CD14-positive monocyte (primary cell): Measurements from ENCODE around the gene NUPR1. TPM values are rescaled to one million over a fixed set of nuclear protein-coding genes. Genes with fewer than 3 reads are reported as not detected.

ENCODE experiments used
- DNase-seq, 3 donors: peaks; one replicate each; pipeline ENCODE4 v3.0.0-alpha.2; 2011 to 2022
- H2AFZ ChIP-seq: 2 replicates; pipeline ENCODE4 v1.6.0; 2012; ENCODE audit warnings: mild to moderate bottlenecking, low read depth, low read length, inconsistent platforms; ENCODE audit not compliant: insufficient read depth, poor library complexity, severe bottlenecking
- H3K27ac ChIP-seq, 2 donors: 1 replicate in 1 of 2; 2 replicates in 1 of 2; pipeline ENCODE4 v1.5.1; 2012 to 2013; ENCODE audit warnings: low read length in 2 of 2, control low read depth in 1 of 2, inconsistent platforms in 1 of 2, low read depth in 1 of 2, mild to moderate bottlenecking in 1 of 2
- H3K27me3 ChIP-seq, 2 donors: one replicate each; pipeline versions ENCODE4 v1.6.0 to v1.6.1; 2011 to 2013; ENCODE audit warnings: low read length in 2 of 2; ENCODE audit not compliant: control insufficient read depth in 2 of 2, insufficient read depth in 2 of 2
- H3K36me3 ChIP-seq, 2 donors: replicated peaks in 1 of 2; 1 replicate in 1 of 2; 2 replicates in 1 of 2; pipeline versions ENCODE4 v1.5.1 to v1.6.1; 2012 to 2013; ENCODE audit warnings: low read length in 2 of 2, control low read depth in 1 of 2, inconsistent platforms in 1 of 2, mild to moderate bottlenecking in 1 of 2; ENCODE audit not compliant: insufficient read depth in 2 of 2, control insufficient read depth in 1 of 2
- H3K4me1 ChIP-seq, 2 donors: 1 replicate in 1 of 2; 2 replicates in 1 of 2; pipeline versions ENCODE4 v1.5.1 to v1.6.1; 2012 to 2013; ENCODE audit warnings: low read length in 2 of 2, control low read depth in 1 of 2, inconsistent platforms in 1 of 2, mild to moderate bottlenecking in 1 of 2, moderate library complexity in 1 of 2; ENCODE audit not compliant: insufficient read depth in 2 of 2, control insufficient read depth in 1 of 2
- H3K4me2 ChIP-seq: replicated peaks from 2 replicates; pipeline ENCODE3; 2012; ENCODE audit warnings: low read length, moderate library complexity, mild to moderate bottlenecking; ENCODE audit not compliant: poor library complexity, severe bottlenecking; ENCODE audit errors: extremely low read depth
- H3K4me3 ChIP-seq, 3 experiments: fragments of 200-600 bp in 1 of 3; sonication (generic) in 1 of 3; replicated peaks in 1 of 3; 1 replicate in 2 of 3; 2 replicates in 1 of 3; pipeline ENCODE4 v1.5.1; 2011 to 2013; ENCODE audit warnings: low read length in 3 of 3, mild to moderate bottlenecking in 3 of 3, control low read depth in 2 of 3, low read depth in 2 of 3, inconsistent platforms in 1 of 3, moderate library complexity in 1 of 3
- H3K79me2 ChIP-seq: 2 replicates; pipeline ENCODE4 v1.6.0; 2012; ENCODE audit warnings: mild to moderate bottlenecking, control low read depth, inconsistent platforms, low read length, moderate library complexity; ENCODE audit not compliant: insufficient read depth
- H3K9ac ChIP-seq: 2 replicates; pipeline ENCODE4 v1.6.0; 2017; ENCODE audit warnings: low read length, mild to moderate bottlenecking; ENCODE audit not compliant: insufficient read depth, poor library complexity, severe bottlenecking
- H3K9me3 ChIP-seq, 2 donors: replicated peaks in 1 of 2; 1 replicate in 1 of 2; 2 replicates in 1 of 2; pipeline versions ENCODE4 v1.5.1 to v1.6.1; 2012 to 2013; ENCODE audit warnings: low read length in 2 of 2, control low read depth in 1 of 2; ENCODE audit not compliant: control insufficient read depth in 1 of 2, insufficient read depth in 1 of 2
- H4K20me1 ChIP-seq: 2 replicates; pipeline ENCODE4 v1.6.0; 2012; ENCODE audit warnings: mild to moderate bottlenecking, low read length, control low read depth, moderate library complexity; ENCODE audit not compliant: insufficient read depth
- H3K27ac Mint-ChIP-seq, 7 donors: one replicate each; pipeline ENCODE4 v1.8.0; 2020; ENCODE audit warnings: mild to moderate bottlenecking in 7 of 7, mixed read lengths in 7 of 7, moderate library complexity in 6 of 7, inconsistent platforms in 2 of 7
- H3K27me3 Mint-ChIP-seq, 3 donors: one replicate each; pipeline ENCODE4 v1.8.0; 2021 to 2022; ENCODE audit warnings: low read depth in 3 of 3, mild to moderate bottlenecking in 3 of 3, mixed read lengths in 3 of 3, moderate library complexity in 3 of 3, inconsistent platforms in 1 of 3
- H3K36me3 Mint-ChIP-seq, 2 donors: one replicate each; pipeline ENCODE4 v1.8.0; 2020; ENCODE audit warnings: mixed read lengths in 2 of 2, inconsistent platforms in 1 of 2, mild to moderate bottlenecking in 1 of 2
- H3K4me1 Mint-ChIP-seq: one replicate; pipeline ENCODE4 v1.8.0; 2020; ENCODE audit warnings: mild to moderate bottlenecking, mixed read lengths
- H3K4me3 Mint-ChIP-seq, 2 donors: one replicate each; pipeline ENCODE4 v1.8.0; 2020; ENCODE audit warnings: mild to moderate bottlenecking in 2 of 2, mixed read lengths in 2 of 2, moderate library complexity in 1 of 2
- H3K9me3 Mint-ChIP-seq, 7 donors: one replicate each; pipeline ENCODE4 v1.8.0; 2020 to 2022; ENCODE audit warnings: mixed read lengths in 7 of 7, mild to moderate bottlenecking in 6 of 7, moderate library complexity in 6 of 7, inconsistent platforms in 2 of 7
- WGBS: methylation state at CpG from one replicate; pipeline ENCODE4 v1.1.5; 2013; ENCODE audit warnings: missing lambda C conversion rate; ENCODE audit not compliant: insufficient coverage; 5-methylcytosine and 5-hydroxymethylcytosine counted together
- intact Hi-C, 2 donors: fragments of 100-400 bp; cut with micrococcal nuclease; formaldehyde crosslinking; loops; one replicate each; pipeline versions ENCODE4 v1.15.0 to v1.15.1; 2023
- polyA plus RNA-seq, 3 donors: library from polyadenylated mRNA; depleted of rRNA in 1 of 3; unstranded in 2 of 3; stranded (reverse) in 1 of 3; fragments of 300-500 nt in 2 of 3; fragments of >200 nt in 1 of 3; fragmentation: Illumina TruSeq in 2 of 3; gene quantifications; 1 replicate in 2 of 3; 2 replicates in 1 of 3; pipeline ENCODE4 v1.2.3, GENCODE V29; 2012 to 2021
- TF ChIP-seq, protein P1 (sequence below): fragments of 200-600 bp; IDR thresholded peaks from one replicate; pipeline ENCODE4 v1.8.0; 2022; ENCODE audit warnings: antibody characterized with exemption, mild to moderate bottlenecking

The NUPR1 gene
- polyA plus RNA-seq, 3 donors = 0.01 to 1.9 TPM; not detected in 1

- Histone ChIP-seq H3K9me3 (no peaks in the 10 kb centered on the region), H3K79me2 (peaks cover 71% of the 10 kb centered on the region), H4K20me1 (peaks cover 46% of the 10 kb centered on the region), H2AFZ (peak overlapping the region; percentile 29), H3K36me3 (peaks cover 34 to 40% of the 10 kb centered on the region in 2 donors), H3K4me1 (peaks cover 52 to 77% of the 10 kb centered on the region in 2 donors), H3K27me3 (no peaks in the 10 kb centered on the region), H3K9ac (peak overlapping the region; percentile 90), H3K27ac (peak overlapping the region; percentile 99), H3K4me2 (peak overlapping the region; percentile 100), H3K4me3 (peak overlapping the region; percentile 64 to 100 (median 66))
- peak overlapping the region; percentile 89 to 99 for H3K4me3 Mint-ChIP-seq
- peaks cover 0 to 1% (median 0%) of the 10 kb centered on the region in 3 donors for H3K27me3 Mint-ChIP-seq
- DNase-seq = peak; percentile 20 to 56 (median 37)
- WGBS = 61% methylated on average over 12 of the region's 13 CpGs
- peaks cover 0 to 1% (median 0%) of the 10 kb centered on the region in 7 donors for H3K9me3 Mint-ChIP-seq
- H3K36me3 Mint-ChIP-seq = peaks cover 37 to 45% of the 10 kb centered on the region in 2 donors
- TF ChIP-seq, protein P1, sequence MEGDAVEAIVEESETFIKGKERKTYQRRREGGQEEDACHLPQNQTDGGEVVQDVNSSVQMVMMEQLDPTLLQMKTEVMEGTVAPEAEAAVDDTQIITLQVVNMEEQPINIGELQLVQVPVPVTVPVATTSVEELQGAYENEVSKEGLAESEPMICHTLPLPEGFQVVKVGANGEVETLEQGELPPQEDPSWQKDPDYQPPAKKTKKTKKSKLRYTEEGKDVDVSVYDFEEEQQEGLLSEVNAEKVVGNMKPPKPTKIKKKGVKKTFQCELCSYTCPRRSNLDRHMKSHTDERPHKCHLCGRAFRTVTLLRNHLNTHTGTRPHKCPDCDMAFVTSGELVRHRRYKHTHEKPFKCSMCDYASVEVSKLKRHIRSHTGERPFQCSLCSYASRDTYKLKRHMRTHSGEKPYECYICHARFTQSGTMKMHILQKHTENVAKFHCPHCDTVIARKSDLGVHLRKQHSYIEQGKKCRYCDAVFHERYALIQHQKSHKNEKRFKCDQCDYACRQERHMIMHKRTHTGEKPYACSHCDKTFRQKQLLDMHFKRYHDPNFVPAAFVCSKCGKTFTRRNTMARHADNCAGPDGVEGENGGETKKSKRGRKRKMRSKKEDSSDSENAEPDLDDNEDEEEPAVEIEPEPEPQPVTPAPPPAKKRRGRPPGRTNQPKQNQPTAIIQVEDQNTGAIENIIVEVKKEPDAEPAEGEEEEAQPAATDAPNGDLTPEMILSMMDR = no peak
- H3K27ac Mint-ChIP-seq = peak overlapping the region; percentile 99 to 100 (median 100)
- peaks cover 66% of the 10 kb centered on the region for H3K4me1 Mint-ChIP-seq
- intact Hi-C loops = loop anchor here in 1 of 2 donors (5.0 kb wide), 1 partner anchor 52 kb away; no protein-coding TSS in a partner anchor
These were observed 43.5 kb downstream of the NUPR1 start for GRCh38 chr16:28495098-28495793.

DNA sequence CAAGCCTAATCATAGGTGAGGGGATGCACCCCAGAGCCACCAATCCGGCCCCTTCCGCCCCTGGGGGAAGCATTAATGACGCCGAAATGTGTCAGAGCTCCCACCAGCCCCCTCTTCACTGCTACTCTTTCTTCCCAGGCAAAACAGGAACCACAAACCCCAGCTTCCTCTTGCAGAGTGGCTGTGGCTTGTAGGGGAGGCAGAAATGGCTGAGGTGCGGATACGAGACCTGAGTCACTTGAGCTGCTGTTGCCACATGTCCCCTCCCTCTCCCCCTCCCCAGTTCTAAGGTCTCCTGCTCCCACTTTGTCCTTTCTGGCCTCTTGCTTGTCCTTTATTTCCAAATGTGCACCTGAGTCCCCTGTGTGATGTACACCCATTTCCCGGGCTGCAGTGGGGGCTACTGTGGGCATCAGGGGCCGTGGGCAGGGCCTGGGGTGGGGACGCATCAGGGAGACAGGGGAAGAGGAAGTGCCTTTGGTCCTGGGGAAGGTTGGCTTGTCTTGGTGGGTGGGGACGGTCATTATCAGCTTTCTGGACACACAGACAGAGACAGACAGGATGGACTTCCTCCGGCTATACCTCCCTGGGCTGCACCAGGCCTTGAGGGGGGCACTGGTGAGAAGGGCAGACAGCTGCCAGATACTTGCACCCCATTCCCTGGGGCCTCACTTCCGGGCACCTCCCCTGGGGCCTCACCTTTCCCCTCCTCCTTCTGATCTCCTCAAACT, 44.5 kb downstream of the NUPR1 start, which contains the start of gene APOBR:
TSS of gene APOBR (plus strand) at position 523 of the 731 bp plus-strand sequence. CDS start at position 562, 39 bp downstream.
- H3K27ac Mint-ChIP-seq = peak within 1 kb of the TSS; percentile 99 to 100 (median 100)
- Histone ChIP-seq H4K20me1 (peaks cover 43% of the 10 kb centered on the region), H2AFZ (peak within 1 kb of the TSS; percentile 67), H3K4me1 (peaks cover 58 to 76% of the 10 kb centered on the region in 2 donors), H3K27ac (peak within 1 kb of the TSS; percentile 99), H3K9me3 (no peaks in the 10 kb centered on the region), H3K36me3 (peaks cover 29 to 37% of the 10 kb centered on the region in 2 donors), H3K27me3 (no peaks in the 10 kb centered on the region), H3K79me2 (peaks cover 80% of the 10 kb centered on the region), H3K4me2 (peak within 1 kb of the TSS; percentile 100), H3K9ac (peak within 1 kb of the TSS; percentile 90), H3K4me3 (peak within 1 kb of the TSS; percentile 64 to 100 (median 66))
- TF ChIP-seq, protein P1 = no peak
- peaks cover 32 to 42% of the 10 kb centered on the region in 2 donors for H3K36me3 Mint-ChIP-seq
- intact Hi-C loops = loop anchor here in 1 of 2 donors (5.0 kb wide), 1 partner anchor 58 kb away; the partner anchor contains the start of gene SGF29
- peak within 1 kb of the TSS; percentile 89 to 99 for H3K4me3 Mint-ChIP-seq
- H3K9me3 Mint-ChIP-seq = peaks cover 0 to 1% (median 0%) of the 10 kb centered on the region in 7 donors
- H3K27me3 Mint-ChIP-seq = peaks cover 0 to 1% (median 0%) of the 10 kb centered on the region in 3 donors
- WGBS = 0% methylated on average over 5 of the region's 12 CpGs
- DNase-seq = peak; percentile 97 to 99 (median 98)
- peaks cover 65% of the 10 kb centered on the region for H3K4me1 Mint-ChIP-seq
